ENCODE data around the gene CCDC157. TPM values are rescaled to one million over a fixed set of nuclear protein-coding genes. Genes with fewer than 3 reads are reported as not detected.
A peak's percentile ranks its signal among the peaks of the same experiment; 100 is the strongest.

The CCDC157 gene
- total RNA-seq, 2 experiments from 2014 or later, result 2.4 to 3.7 TPM

GRCh38 chr22:30386960-30387827 is 30.4 kb downstream of the CCDC157 start, which contains the start of gene RNF215:
TSS of gene RNF215 (minus strand) at chr22:30387411. CDS start at chr22:30387313, 98 bp downstream.
- H3K4me3 Mint-ChIP-seq, result peak within 1 kb of the TSS; percentile 73
- H3K27me3 Mint-ChIP-seq, result no peaks in the 10 kb centered on the region
- no peaks in the 10 kb centered on the region for H3K36me3 Mint-ChIP-seq (ENCODE audit: low read depth)
- DNase-seq (peak; percentile 87), ATAC-seq (peak; percentile 77)
- H3K9me3 Mint-ChIP-seq (ENCODE audit: low read depth), result no peaks in the 10 kb centered on the region
- H3K27ac Mint-ChIP-seq, result peak within 1 kb of the TSS; percentile 9
- POLR2A ChIA-PET, result interaction anchor here (1.0 kb wide), 1 partner anchor 30 kb away, joined by 4 read pairs; the partner anchor contains the start of genes CCDC157 and SF3A1
- CTCF ChIA-PET, result interaction anchor here (0.6 to 11.8 kb wide), 22 partner anchors 10 to 191 kb away, joined by 3 to 202 read pairs (median 4); partner anchors contain the start of genes CASTOR1, CCDC157, MTFP1 and SEC14L2
- peaks cover 15% of the 10 kb centered on the region for H3K4me1 Mint-ChIP-seq
- intact Hi-C loops (cut with DNase I, micrococcal nuclease), result loop anchor here (1.0 to 5.0 kb wide), 8 partner anchors 30 to 279 kb away; partner anchors contain the start of genes CCDC157 (in 1 of the 2) and TBC1D10A (in 1 of the 2)

- H3K9me3 Mint-ChIP-seq (ENCODE audit: low read depth), result no peaks in the 10 kb centered on the region
- no peak overlapping the region for H3K4me3 Mint-ChIP-seq
- ChIA-PET CTCF (interaction anchor here (0.6 to 11.8 kb wide), 26 partner anchors 8 to 833 kb away, joined by 3 to 202 read pairs (median 4); partner anchors contain the start of genes CASTOR1, MTFP1, TBC1D10A and TCN2), POLR2A (no interaction called here)
- intact Hi-C loops (cut with DNase I, micrococcal nuclease), result loop anchor here (1.0 to 10.0 kb wide), 4 partner anchors 35 to 284 kb away; partner anchors contain the start of gene TCN2 (in 1 of the 2)
- no peaks in the 10 kb centered on the region for H3K36me3 Mint-ChIP-seq (ENCODE audit: low read depth)
- H3K27me3 Mint-ChIP-seq, result no peaks in the 10 kb centered on the region
- ATAC-seq, result peak; percentile 78
- DNase-seq, result peak; percentile 90
- H3K4me1 Mint-ChIP-seq, result peaks cover 24% of the 10 kb centered on the region
- peak overlapping the region; percentile 65 for H3K27ac Mint-ChIP-seq
These were observed 34.3 kb downstream of the CCDC157 start for GRCh38 chr22:30390974-30391691.

- Mint-ChIP-seq H3K9me3 (ENCODE audit: low read depth) (no peaks in the 10 kb centered on the region), H3K27ac (no peak overlapping the region)
These were observed 36.0 kb downstream of the CCDC157 start for GRCh38 chr22:30392661-30393321.

GRCh38 chr22:30393322-30393680 is 36.5 kb downstream of the CCDC157 start:
- POLR2A ChIA-PET, result no interaction called here
- ATAC-seq, result no peak
- Mint-ChIP-seq H3K4me3 (no peak overlapping the region), H3K4me1 (peaks cover 32% of the 10 kb centered on the region), H3K36me3 (ENCODE audit: low read depth) (no peaks in the 10 kb centered on the region), H3K9me3 (ENCODE audit: low read depth) (no peaks in the 10 kb centered on the region), H3K27ac (no peak overlapping the region), H3K27me3 (no peaks in the 10 kb centered on the region)
- no peak for DNase-seq
- intact Hi-C loops (cut with DNase I, micrococcal nuclease), result loop anchor here (5.0 to 10.0 kb wide), 2 partner anchors 212 to 286 kb away; partner anchors contain the start of gene TCN2 (in 1 of the 2)
- CTCF ChIA-PET, result interaction anchor here (7.9 to 11.8 kb wide), 2 partner anchors 92 to 103 kb away, joined by 80 to 202 read pairs; partner anchors contain the start of gene CASTOR1

More at GRCh38 chr22:30392661-30393321, 36.0 kb downstream of the CCDC157 start:
- intact Hi-C loops (cut with DNase I, micrococcal nuclease), result loop anchor here (5.0 to 10.0 kb wide), 2 partner anchors 212 to 285 kb away; partner anchors contain the start of gene TCN2 (in 1 of the 2)
- Mint-ChIP-seq H3K36me3 (ENCODE audit: low read depth) (no peaks in the 10 kb centered on the region), H3K4me3 (no peak overlapping the region), H3K27me3 (no peaks in the 10 kb centered on the region), H3K4me1 (peaks cover 27% of the 10 kb centered on the region)
- ChIA-PET POLR2A (interaction anchor here (0.7 kb wide), 1 partner anchor 33 kb away, joined by 3 read pairs; the partner anchor contains the start of gene MTFP1), CTCF (interaction anchor here (0.7 to 11.8 kb wide), 9 partner anchors 16 to 690 kb away, joined by 3 to 202 read pairs (median 4); partner anchors contain the start of genes CASTOR1, MTFP1 and TBC1D10A)
- DNase-seq, result no peak
- ATAC-seq, result no peak

- ChIA-PET POLR2A (no interaction called here), CTCF (interaction anchor here (1.0 to 11.8 kb wide), 4 partner anchors 30 to 105 kb away, joined by 3 to 202 read pairs (median 42); partner anchors contain the start of gene CASTOR1)
- DNase-seq, result no peak
- H3K4me3 Mint-ChIP-seq, result no peak overlapping the region
- H3K36me3 Mint-ChIP-seq (ENCODE audit: low read depth), result no peaks in the 10 kb centered on the region
- H3K4me1 Mint-ChIP-seq, result peaks cover 38% of the 10 kb centered on the region
- intact Hi-C loops (cut with DNase I, micrococcal nuclease), result loop anchor here (5.0 to 10.0 kb wide), 2 partner anchors 211 to 287 kb away; partner anchors contain the start of gene TCN2 (in 1 of the 2)
- no peaks in the 10 kb centered on the region for H3K9me3 Mint-ChIP-seq (ENCODE audit: low read depth)
- no peak for ATAC-seq
- H3K27me3 Mint-ChIP-seq, result no peaks in the 10 kb centered on the region
- no peak overlapping the region for H3K27ac Mint-ChIP-seq
These were observed 37.1 kb downstream of the CCDC157 start for GRCh38 chr22:30393885-30394284.

- Mint-ChIP-seq H3K27ac (peak within 1 kb of the TSS; percentile 56), H3K27me3 (no peaks in the 10 kb centered on the region), H3K9me3 (ENCODE audit: low read depth) (no peaks in the 10 kb centered on the region), H3K4me1 (peaks cover 36% of the 10 kb centered on the region), H3K36me3 (ENCODE audit: low read depth) (peaks cover 3% of the 10 kb centered on the region), H3K4me3 (peak within 1 kb of the TSS; percentile 83)
- CTCF ChIA-PET, result interaction anchor here (0.6 to 5.0 kb wide), 12 partner anchors 9 to 134 kb away, joined by 3 to 48 read pairs (median 4); partner anchors contain the start of genes CASTOR1, CCDC157, MTFP1 and RNF215
- DNase-seq, result peak; percentile 84
- POLR2A ChIA-PET, result interaction anchor here (0.8 to 2.4 kb wide), 6 partner anchors 12 to 89 kb away, joined by 3 to 18 read pairs (median 4); partner anchors contain the start of genes MTFP1 and TBC1D10A
- peak; percentile 91 for ATAC-seq
- intact Hi-C loops (cut with DNase I, micrococcal nuclease), result loop anchor here in 1 of 2 experiments (1.0 to 10.0 kb wide), 2 partner anchors 27 to 208 kb away; partner anchors contain the start of gene TCN2
These were observed 40.3 kb downstream of the CCDC157 start, which contains the start of gene SEC14L2 for GRCh38 chr22:30396871-30397655. TSS of gene SEC14L2 (plus strand) at chr22:30397018. CDS start at chr22:30397117, 99 bp downstream.

GRCh38 chr22:30397656-30398635 is 41.1 kb downstream of the CCDC157 start:
- intact Hi-C loops (cut with DNase I, micrococcal nuclease), result loop anchor here in 1 of 2 experiments (1.0 to 10.0 kb wide), 2 partner anchors 26 to 207 kb away; partner anchors contain the start of gene TCN2
- Mint-ChIP-seq H3K36me3 (ENCODE audit: low read depth) (peaks cover 4% of the 10 kb centered on the region), H3K27me3 (no peaks in the 10 kb centered on the region), H3K4me3 (peak overlapping the region; percentile 83), H3K9me3 (ENCODE audit: low read depth) (no peaks in the 10 kb centered on the region), H3K27ac (peak overlapping the region; percentile 55), H3K4me1 (peaks cover 31% of the 10 kb centered on the region)
- DNase-seq, result peak; percentile 26
- ChIA-PET POLR2A (interaction anchor here (1.3 to 2.4 kb wide), 5 partner anchors 13 to 88 kb away, joined by 3 to 18 read pairs (median 4); partner anchors contain the start of gene MTFP1), CTCF (interaction anchor here (0.6 to 5.0 kb wide), 10 partner anchors 11 to 832 kb away, joined by 3 to 48 read pairs (median 6); partner anchors contain the start of genes CASTOR1, MTFP1 and RNF215)
- ATAC-seq, result no peak

GRCh38 chr22:30398685-30399680 is 42.2 kb downstream of the CCDC157 start:
- DNase-seq, result peak; percentile 23
- H3K27ac Mint-ChIP-seq, result no peak overlapping the region
- H3K4me3 Mint-ChIP-seq, result peak overlapping the region; percentile 83
- H3K9me3 Mint-ChIP-seq (ENCODE audit: low read depth), result no peaks in the 10 kb centered on the region
- no peaks in the 10 kb centered on the region for H3K27me3 Mint-ChIP-seq
- ChIA-PET CTCF (interaction anchor here (0.5 to 5.0 kb wide), 8 partner anchors 8 to 1122 kb away, joined by 3 to 48 read pairs (median 6); partner anchors contain the start of genes CASTOR1, MTFP1 and RNF215), POLR2A (interaction anchor here (1.0 kb wide), 1 partner anchor 14 kb away, joined by 3 read pairs; no protein-coding TSS in a partner anchor)
- H3K36me3 Mint-ChIP-seq (ENCODE audit: low read depth), result peaks cover 6% of the 10 kb centered on the region
- H3K4me1 Mint-ChIP-seq, result peaks cover 31% of the 10 kb centered on the region
- peak; percentile 12 for ATAC-seq
- intact Hi-C loops (cut with DNase I, micrococcal nuclease), result loop anchor here in 1 of 2 experiments (10.0 kb wide), 1 partner anchor 206 kb away; the partner anchor contains the start of gene TCN2

Measured in activated CD4-positive, alpha-beta T cell treated with anti-CD3 and anti-CD28 coated beads for 36 hours (primary cell).